H1 (cell line): ENCODE measurements around the gene SMOC2. TPM values are rescaled to one million over a fixed set of nuclear protein-coding genes. Genes with fewer than 3 reads are reported as not detected.

Experiments
- FOSL1 ChIP-seq: IDR thresholded peaks from 2 replicates; pipeline ENCODE4 v1.6.1; 2011; ENCODE audit warnings: mild to moderate bottlenecking, low read depth, low read length, moderate library complexity; ENCODE audit not compliant: insufficient read depth
- GABPA ChIP-seq: IDR thresholded peaks from 2 replicates; pipeline ENCODE4 v1.6.1; 2011; ENCODE audit warnings: mild to moderate bottlenecking, low read length, moderate library complexity, borderline replicate concordance; ENCODE audit not compliant: insufficient read depth
- POLR2A ChIP-seq, 2 experiments: IDR thresholded peaks; 1 replicate in 1 of 2; 2 replicates in 1 of 2; pipeline ENCODE4 v1.6.1; 2011; ENCODE audit warnings: low read depth in 2 of 2, low read length in 2 of 2, mild to moderate bottlenecking in 2 of 2; ENCODE audit errors: control extremely low read depth in 1 of 2
- POLR2AphosphoS5 ChIP-seq: IDR thresholded peaks from 2 replicates; pipeline ENCODE4 v1.6.1; 2011; ENCODE audit warnings: low read depth, low read length
- RAD21 ChIP-seq, 2 experiments: IDR thresholded peaks in 1 of 2; conservative IDR thresholded peaks in 1 of 2; 2 replicates each; pipeline ENCODE4 v1.6.1; 2011; ENCODE audit warnings: low read depth in 2 of 2, low read length in 2 of 2, improper control_type of control experiment in 1 of 2, inconsistent platforms in 1 of 2, mild to moderate bottlenecking in 1 of 2, moderate library complexity in 1 of 2
- RXRA ChIP-seq: IDR thresholded peaks from 2 replicates; pipeline ENCODE4 v1.6.1; 2011; ENCODE audit warnings: low read depth, mild to moderate bottlenecking, low read length, moderate library complexity; ENCODE audit not compliant: insufficient read depth
- SAP30 ChIP-seq: fragments of 300-600 bp; sonication (generic); IDR thresholded peaks from 2 replicates; pipeline ENCODE4 v1.7.1; 2012; ENCODE audit warnings: low read length, moderate library complexity, mild to moderate bottlenecking, inconsistent platforms; ENCODE audit not compliant: insufficient read depth, insufficient replicate concordance
- SIX5 ChIP-seq: IDR thresholded peaks from 2 replicates; pipeline ENCODE4 v1.6.1; 2011; ENCODE audit warnings: mild to moderate bottlenecking, low read depth, low read length
- TBP ChIP-seq: IDR thresholded peaks from 2 replicates; pipeline ENCODE4 v1.6.1; 2011; ENCODE audit warnings: low read depth, low read length, improper control_type of control experiment
- polyA plus RNA-seq, 7 experiments: library from polyadenylated mRNA; depleted of rRNA in 3 of 7; stranded (reverse) in 5 of 7; unstranded in 2 of 7; fragments of >200 nt in 5 of 7; fragments of 200-250 nt in 2 of 7; gene quantifications; 1 replicate in 5 of 7; 2 replicates in 1 of 7; 4 replicates in 1 of 7; pipeline versions ENCODE4 v1.2.1 to v1.2.3, GENCODE V29; 2011 to 2013; ENCODE audit warnings: missing spikeins in 2 of 7, mixed read lengths in 2 of 7
- total RNA-seq: library from RNA; stranded (reverse); fragmentation: NEBNext Ultra II Directional; extraction: Animal tissue kit (Norgen Biotek cat#: 25700); gene quantifications from 2 replicates; pipeline ENCODE4 v1.2.1, GENCODE V29; 2021

The SMOC2 gene
- total and polyA plus RNA-seq, 2 of the 8 experiments (the other 6 are each of a cell fraction or from before 2014, with no cell fraction given) = 7.7 to 8.5 TPM

DNA sequence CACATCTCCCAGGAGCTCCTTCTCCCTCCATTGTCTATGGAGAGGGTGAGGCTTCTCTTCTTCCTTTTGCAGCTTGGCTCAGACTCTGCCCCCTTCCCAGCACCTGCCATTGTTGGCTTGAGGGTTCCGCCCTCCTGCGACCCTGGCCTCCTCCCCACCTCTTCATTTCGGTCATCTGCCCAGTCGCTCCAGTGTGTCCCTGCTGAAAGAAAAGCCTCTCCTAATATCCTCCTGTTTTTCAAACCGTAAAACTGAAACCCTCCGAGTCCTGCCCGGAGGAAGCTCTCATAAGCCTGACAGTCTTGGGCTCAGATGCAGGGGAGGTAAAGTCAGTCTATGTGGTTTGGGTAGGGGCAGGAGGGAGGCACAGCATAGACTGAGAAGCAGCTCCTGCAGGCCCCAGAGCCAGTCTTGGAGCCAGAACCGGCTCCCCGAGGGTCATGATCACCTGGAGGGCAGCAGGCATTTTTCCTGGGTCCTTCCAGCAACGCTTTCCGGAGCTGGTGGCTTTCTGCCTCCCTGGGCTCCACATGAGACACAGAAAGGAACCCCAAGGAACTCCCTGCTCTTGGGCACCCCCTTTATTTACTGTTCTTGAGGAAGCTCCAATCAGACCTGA is 235.1 kb downstream of the SMOC2 start (continued):
- TF ChIP-seq RAD21 (IDR thresholded peaks at IDR 0.05 in 1 of 2, conservative IDR thresholded peaks at IDR 0.05 in 1 of 2; ENCODE audit: low read depth in 2 of 2, low read length in 2 of 2) = no peak
- no peak for TF ChIP-seq SIX5
- TF ChIP-seq SAP30 = no peak
- TF ChIP-seq POLR2AphosphoS5 = no peak
- TF ChIP-seq FOSL1 = no peak
- no peak for TF ChIP-seq GABPA
- TF ChIP-seq POLR2A (IDR thresholded peaks at IDR 0.05; ENCODE audit: control extremely low read depth in 1 of 2, low read depth in 2 of 2, low read length in 2 of 2) = no peak
- no peak for TF ChIP-seq TBP
- TF ChIP-seq RXRA = no peak
- TF ChIP-seq, all 59 proteins: peak for 0
